ENCODE measurements around the gene PTPN3. TPM values are rescaled to one million over a fixed set of nuclear protein-coding genes. Genes with fewer than 3 reads are reported as not detected.

Gene PTPN3
- polyA plus RNA-seq, 2 of the 4 experiments (the other 2 are of a cell fraction) = 8.9 to 20.3 TPM

GRCh38 chr9:109440797-109441287, 57.3 kb downstream of the PTPN3 start:
- ATAC-seq = peak; percentile 96
- peak; percentile 82 to 90 for DNase-seq (ENCODE audit: low read depth in 1 of 2, low spot score in 1 of 2)
- POLR2A ChIA-PET = interaction anchor here (0.7 to 1.0 kb wide), 2 partner anchors 12 to 29 kb away, joined by 3 to 5 read pairs; no protein-coding TSS in a partner anchor
- no peak for FAIRE-seq
- Histone ChIP-seq H3K4me1 (peaks cover 20% of the 10 kb centered on the region), H3K9me3 (no peaks in the 10 kb centered on the region), H3K4me3 (no peak overlapping the region), H3K4me2 (peak overlapping the region; percentile 41), H3K27ac (peak overlapping the region; percentile 34 to 57; a peak in 5 of 6 replicates)
- peak; percentile 72 to 80 for TF ChIP-seq RAD21 (conservative IDR thresholded peaks at IDR 0.05 in 1 of 2, IDR thresholded peaks at IDR 0.05 in 1 of 2)
- TF ChIP-seq ZFP36 (IDR thresholded peaks at IDR 0.05; ENCODE audit: borderline replicate concordance, partially characterized antibody) = no peak
- no peak for TF ChIP-seq BCL3 (IDR thresholded peaks at IDR 0.05)
- peak in 1 of 2 experiments; percentile 42; a peak in 1 of 4 replicates for TF ChIP-seq CEBPB (IDR thresholded peaks at IDR 0.05)
- TF ChIP-seq SMC3 (IDR thresholded peaks at IDR 0.05) = peak; percentile 87
- peak; percentile 85 for TF ChIP-seq CTCF (IDR thresholded peaks at IDR 0.05)
- TF ChIP-seq SREBF2 (IDR thresholded peaks at IDR 0.05) = no peak
- no peak for TF ChIP-seq RNF2 (IDR thresholded peaks at IDR 0.05; ENCODE audit: borderline replicate concordance, low read depth)
- no peak for TF ChIP-seq FOSL2 (IDR thresholded peaks at IDR 0.05)
- TF ChIP-seq FOSL2 (CRISPR knock-in tag; IDR thresholded peaks at IDR 0.05) = peak; percentile 54
- no peak for TF ChIP-seq ESRRA (IDR thresholded peaks at IDR 0.05; ENCODE audit: borderline replicate concordance, low read length)
- CTCF ChIA-PET = interaction anchor here (0.6 to 6.3 kb wide), 44 partner anchors 8 to 778 kb away, joined by 3 to 147 read pairs (median 4); partner anchors contain the start of gene PTPN3
- WGBS (ENCODE audit: missing lambda C conversion rate) = 2% methylated on average over 4 of the region's 4 CpGs

GRCh38 chr9:109440117-109440515, 58.0 kb downstream of the PTPN3 start:
- 95% methylated on average over 3 of the region's 3 CpGs for WGBS (ENCODE audit: missing lambda C conversion rate)
- ChIA-PET CTCF (interaction anchor here (0.5 to 6.3 kb wide), 36 partner anchors 7 to 550 kb away, joined by 3 to 147 read pairs (median 6); partner anchors contain the start of gene PTPN3), POLR2A (interaction anchor here (0.7 to 1.0 kb wide), 2 partner anchors 12 to 30 kb away, joined by 3 to 5 read pairs; no protein-coding TSS in a partner anchor)
- Histone ChIP-seq H3K4me3 (no peak overlapping the region), H3K4me2 (no peak overlapping the region), H3K27ac (peak overlapping the region in 1 of 2 experiments; percentile 9; a peak in 1 of 6 replicates), H3K4me1 (peaks cover 20% of the 10 kb centered on the region), H3K9me3 (no peaks in the 10 kb centered on the region)
- TF ChIP-seq PHF8 (IDR thresholded peaks at IDR 0.05; ENCODE audit: borderline replicate concordance, low read depth) = no peak
- TF ChIP-seq FOSB (CRISPR knock-in tag; IDR thresholded peaks at IDR 0.05) = no peak
- FAIRE-seq = no peak
- ATAC-seq = no peak
- no peak for DNase-seq (ENCODE audit: low read depth in 1 of 2, low spot score in 1 of 2)

DNA sequence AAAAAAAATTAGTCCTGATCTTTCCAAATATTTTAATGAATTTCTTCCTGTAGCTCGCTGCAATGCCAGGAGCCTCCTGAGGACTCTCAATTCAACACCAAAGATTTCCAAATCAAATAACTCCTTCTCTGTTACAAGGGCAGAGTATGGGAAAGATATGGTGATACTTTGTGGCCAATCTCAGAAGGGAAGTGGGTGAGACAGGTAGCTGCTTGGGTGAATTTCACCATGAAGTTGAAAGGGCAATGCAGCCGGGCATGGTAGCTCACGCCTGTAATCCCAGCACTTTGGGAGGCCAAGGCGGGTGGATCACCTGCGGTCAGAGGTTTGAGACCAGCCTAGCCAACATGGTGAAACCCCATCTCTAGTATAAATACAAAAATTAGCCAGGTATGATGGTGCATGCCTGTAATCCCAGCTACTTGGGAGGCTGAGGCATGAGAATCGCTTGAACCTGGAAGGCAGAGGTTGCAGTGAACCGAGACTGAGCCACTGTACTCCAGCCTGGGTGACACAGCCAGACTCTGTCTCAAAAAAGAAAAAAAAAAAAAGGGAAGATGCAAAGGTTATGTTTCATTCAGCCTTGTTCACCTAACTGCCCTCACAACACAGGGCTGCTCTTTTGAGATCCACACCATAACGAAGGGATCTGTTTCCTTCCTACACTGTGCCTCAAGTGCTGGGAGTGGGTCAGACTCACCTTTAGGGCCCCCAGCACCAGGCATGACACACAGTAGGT, 58.6 kb downstream of the PTPN3 start:
- no peak overlapping the region for H3K4me3 ChIP-seq
- no peak overlapping the region for H3K4me2 ChIP-seq
- peaks cover 20% of the 10 kb centered on the region for H3K4me1 ChIP-seq
- no peak overlapping the region for H3K27ac ChIP-seq
- no peak for TF ChIP-seq ZSCAN20 (CRISPR knock-in tag; IDR thresholded peaks at IDR 0.05)
- TF ChIP-seq POLR2A (IDR thresholded peaks at IDR 0.05; ENCODE audit: low read length) = no peak
- TF ChIP-seq RFX5 (IDR thresholded peaks at IDR 0.05) = no peak
- TF ChIP-seq POLR2AphosphoS2 (conservative IDR thresholded peaks at IDR 0.05; ENCODE audit: low read length) = no peak
- CTCF ChIA-PET = interaction anchor here (0.6 to 6.3 kb wide), 14 partner anchors 10 to 1013 kb away, joined by 3 to 147 read pairs (median 14); no protein-coding TSS in a partner anchor
- FAIRE-seq (no peak), DNase-seq (ENCODE audit: low read depth in 1 of 2, low spot score in 1 of 2) (no peak), ATAC-seq (no peak)
- POLR2A ChIA-PET = no interaction called here
- H3K9me3 ChIP-seq = no peaks in the 10 kb centered on the region
- WGBS (ENCODE audit: missing lambda C conversion rate) = 93% methylated on average over 8 of the region's 8 CpGs
